Measurements from ENCODE around the gene PARP4. TPM values are rescaled to one million over a fixed set of nuclear protein-coding genes. Genes with fewer than 3 reads are reported as not detected.

PARP4 gene
- total and polyA plus RNA-seq, 2 of the 13 experiments (the other 11 are each of a cell fraction or from before 2014, with no cell fraction given), result 40.5 to 42.6 TPM

GRCh38 chr13:24511019-24511815, 1.4 kb downstream of the PARP4 start (continued):
- TF ChIP-seq, protein P1, sequence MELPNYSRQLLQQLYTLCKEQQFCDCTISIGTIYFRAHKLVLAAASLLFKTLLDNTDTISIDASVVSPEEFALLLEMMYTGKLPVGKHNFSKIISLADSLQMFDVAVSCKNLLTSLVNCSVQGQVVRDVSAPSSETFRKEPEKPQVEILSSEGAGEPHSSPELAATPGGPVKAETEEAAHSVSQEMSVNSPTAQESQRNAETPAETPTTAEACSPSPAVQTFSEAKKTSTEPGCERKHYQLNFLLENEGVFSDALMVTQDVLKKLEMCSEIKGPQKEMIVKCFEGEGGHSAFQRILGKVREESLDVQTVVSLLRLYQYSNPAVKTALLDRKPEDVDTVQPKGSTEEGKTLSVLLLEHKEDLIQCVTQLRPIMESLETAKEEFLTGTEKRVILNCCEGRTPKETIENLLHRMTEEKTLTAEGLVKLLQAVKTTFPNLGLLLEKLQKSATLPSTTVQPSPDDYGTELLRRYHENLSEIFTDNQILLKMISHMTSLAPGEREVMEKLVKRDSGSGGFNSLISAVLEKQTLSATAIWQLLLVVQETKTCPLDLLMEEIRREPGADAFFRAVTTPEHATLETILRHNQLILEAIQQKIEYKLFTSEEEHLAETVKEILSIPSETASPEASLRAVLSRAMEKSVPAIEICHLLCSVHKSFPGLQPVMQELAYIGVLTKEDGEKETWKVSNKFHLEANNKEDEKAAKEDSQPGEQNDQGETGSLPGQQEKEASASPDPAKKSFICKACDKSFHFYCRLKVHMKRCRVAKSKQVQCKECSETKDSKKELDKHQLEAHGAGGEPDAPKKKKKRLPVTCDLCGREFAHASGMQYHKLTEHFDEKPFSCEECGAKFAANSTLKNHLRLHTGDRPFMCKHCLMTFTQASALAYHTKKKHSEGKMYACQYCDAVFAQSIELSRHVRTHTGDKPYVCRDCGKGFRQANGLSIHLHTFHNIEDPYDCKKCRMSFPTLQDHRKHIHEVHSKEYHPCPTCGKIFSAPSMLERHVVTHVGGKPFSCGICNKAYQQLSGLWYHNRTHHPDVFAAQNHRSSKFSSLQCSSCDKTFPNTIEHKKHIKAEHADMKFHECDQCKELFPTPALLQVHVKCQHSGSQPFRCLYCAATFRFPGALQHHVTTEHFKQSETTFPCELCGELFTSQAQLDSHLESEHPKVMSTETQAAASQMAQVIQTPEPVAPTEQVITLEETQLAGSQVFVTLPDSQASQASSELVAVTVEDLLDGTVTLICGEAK (IDR thresholded peaks at IDR 0.05), result no peak
- TF ChIP-seq, protein P1 (CRISPR knock-in tag; IDR thresholded peaks at IDR 0.05), result 0 out of 2 replicates have a peak, but pooled peaks have one; percentile 21
- no peak for TF ChIP-seq ZNF180 (CRISPR knock-in tag; IDR thresholded peaks at IDR 0.05; ENCODE audit: borderline replicate concordance, low read depth)
- no peak for TF ChIP-seq HOXA5 (CRISPR knock-in tag; IDR thresholded peaks at IDR 0.05)
- peak; percentile 13; the same call in 1 of the 2 replicates for TF ChIP-seq ZFX (CRISPR knock-in tag; IDR thresholded peaks at IDR 0.05; ENCODE audit: low read depth)
- TF ChIP-seq MAZ (IDR thresholded peaks at IDR 0.05; ENCODE audit: borderline replicate concordance, low read depth, low read length), result no peak
- TF ChIP-seq MAZ (CRISPR knock-in tag; IDR thresholded peaks at IDR 0.05; ENCODE audit: low read depth), result 0 out of 2 replicates have a peak, but pooled peaks have one; percentile 19
- TF ChIP-seq NAIF1 (CRISPR knock-in tag; IDR thresholded peaks at IDR 0.05; ENCODE audit: borderline replicate concordance), result peak; percentile 79
- TF ChIP-seq, protein P2, sequence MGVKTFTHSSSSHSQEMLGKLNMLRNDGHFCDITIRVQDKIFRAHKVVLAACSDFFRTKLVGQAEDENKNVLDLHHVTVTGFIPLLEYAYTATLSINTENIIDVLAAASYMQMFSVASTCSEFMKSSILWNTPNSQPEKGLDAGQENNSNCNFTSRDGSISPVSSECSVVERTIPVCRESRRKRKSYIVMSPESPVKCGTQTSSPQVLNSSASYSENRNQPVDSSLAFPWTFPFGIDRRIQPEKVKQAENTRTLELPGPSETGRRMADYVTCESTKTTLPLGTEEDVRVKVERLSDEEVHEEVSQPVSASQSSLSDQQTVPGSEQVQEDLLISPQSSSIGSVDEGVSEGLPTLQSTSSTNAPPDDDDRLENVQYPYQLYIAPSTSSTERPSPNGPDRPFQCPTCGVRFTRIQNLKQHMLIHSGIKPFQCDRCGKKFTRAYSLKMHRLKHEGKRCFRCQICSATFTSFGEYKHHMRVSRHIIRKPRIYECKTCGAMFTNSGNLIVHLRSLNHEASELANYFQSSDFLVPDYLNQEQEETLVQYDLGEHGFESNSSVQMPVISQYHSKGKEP (CRISPR knock-in tag; IDR thresholded peaks at IDR 0.05), result no peak
- TF ChIP-seq POGZ (CRISPR knock-in tag; IDR thresholded peaks at IDR 0.05), result no peak
- TF ChIP-seq ZNF687 (CRISPR knock-in tag; IDR thresholded peaks at IDR 0.05), result no peak; the same call in 1 of the 2 replicates
- no peak for TF ChIP-seq U2AF1 (optimal IDR thresholded peaks at IDR 0.05; ENCODE audit: low read depth, low read length)
